Colon (tissue), 2 donors: ENCODE data around the gene PADI1.

ENCODE experiments used
- FAIRE-seq: peaks from 2 replicates; lab custom pipeline; 2012; peaks lifted over from hg19 to GRCh38; lab: Jason Lieb, UNC
- donor health status: control.
- donor health status: control.

PADI1 gene

GRCh38 chr1:17204546-17205440 lies at the start of gene PADI1:
Gene PADI1, plus strand, starts transcription at chr1:17205128. Its CDS starts 90 bp downstream, at chr1:17205218.
- no peak for FAIRE-seq

DNA sequence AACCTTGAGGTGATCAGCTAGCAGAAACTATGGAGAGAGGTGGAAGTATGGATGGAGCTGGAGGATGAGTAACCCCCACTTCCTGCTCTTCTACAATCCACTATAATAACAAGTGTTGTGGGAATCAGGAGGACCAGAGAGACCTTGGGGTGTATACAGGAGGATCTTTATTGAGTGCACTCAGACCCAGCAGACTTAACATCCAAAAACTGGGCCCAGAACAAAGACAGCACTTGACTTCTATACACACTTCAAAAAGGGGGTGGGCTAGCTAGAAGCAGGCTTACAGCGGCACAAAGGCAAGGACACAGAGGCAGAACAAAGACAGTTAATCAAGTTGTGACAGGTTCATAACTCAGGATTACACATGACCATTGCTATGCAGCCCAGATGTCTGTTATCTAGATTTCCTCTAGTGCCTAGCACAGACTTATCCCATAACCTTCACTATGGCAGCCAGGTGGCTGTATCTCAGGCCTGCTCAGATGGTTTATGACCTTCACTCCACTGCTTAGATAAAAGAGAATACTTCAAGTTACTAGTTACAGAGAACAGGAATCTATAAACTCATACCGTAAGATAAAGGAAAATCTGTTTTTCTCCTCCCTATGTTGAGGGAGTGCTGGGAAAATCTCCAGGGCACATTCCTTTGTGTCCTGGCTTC lies 49.5 kb upstream of the PADI1 start:
- no peak for FAIRE-seq

GRCh38 chr1:17156108-17156507 lies 48.8 kb upstream of the PADI1 start:
- FAIRE-seq, result no peak

DNA sequence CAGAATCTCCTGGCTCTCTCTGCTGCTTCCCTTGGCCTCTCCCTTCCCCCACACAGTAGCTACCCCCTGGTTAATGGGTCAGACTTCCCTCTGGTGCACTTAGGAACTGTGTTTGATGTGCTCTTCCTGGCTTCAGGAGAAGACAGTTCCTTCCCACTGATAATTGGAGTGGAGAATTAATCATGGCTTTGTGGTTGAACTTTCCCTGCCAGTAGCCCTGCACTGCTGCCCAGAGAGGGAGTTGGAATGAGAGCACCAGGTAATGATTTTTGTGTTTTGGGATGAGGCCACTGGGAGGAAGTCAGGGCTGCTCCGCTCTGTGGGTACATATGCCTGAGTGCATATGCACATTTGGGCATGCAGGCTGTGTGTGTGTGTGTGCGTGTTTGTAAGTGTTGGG lies 46.0 kb upstream of the PADI1 start:
- no peak for FAIRE-seq

- FAIRE-seq, result no peak
Measured at GRCh38 chr1:17161137-17161740, 43.7 kb upstream of the PADI1 start.

GRCh38 chr1:17161926-17162800 lies 42.8 kb upstream of the PADI1 start:
- FAIRE-seq, result no peak

GRCh38 chr1:17162941-17163340 lies 42.0 kb upstream of the PADI1 start:
- FAIRE-seq, result no peak

DNA sequence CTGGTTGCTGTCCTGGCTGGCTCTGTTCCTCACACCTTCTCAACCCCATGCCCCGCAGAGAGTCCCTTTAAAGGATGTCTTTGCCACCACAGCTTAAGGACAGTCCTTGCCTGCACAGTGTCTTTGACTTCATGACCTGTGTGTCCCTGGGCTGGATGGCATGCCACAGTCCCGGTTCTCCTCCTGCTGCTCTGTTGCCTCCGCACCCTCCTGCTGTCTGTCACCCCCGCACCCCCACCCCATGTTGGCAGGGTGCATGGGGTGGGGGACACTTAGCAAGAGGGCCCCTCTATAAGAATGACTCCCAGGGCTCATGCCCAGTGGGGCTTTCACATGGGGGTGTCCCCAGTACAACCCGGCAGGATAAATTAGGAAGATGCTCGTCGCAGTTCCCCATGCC lies 41.6 kb upstream of the PADI1 start:
- no peak for FAIRE-seq

DNA sequence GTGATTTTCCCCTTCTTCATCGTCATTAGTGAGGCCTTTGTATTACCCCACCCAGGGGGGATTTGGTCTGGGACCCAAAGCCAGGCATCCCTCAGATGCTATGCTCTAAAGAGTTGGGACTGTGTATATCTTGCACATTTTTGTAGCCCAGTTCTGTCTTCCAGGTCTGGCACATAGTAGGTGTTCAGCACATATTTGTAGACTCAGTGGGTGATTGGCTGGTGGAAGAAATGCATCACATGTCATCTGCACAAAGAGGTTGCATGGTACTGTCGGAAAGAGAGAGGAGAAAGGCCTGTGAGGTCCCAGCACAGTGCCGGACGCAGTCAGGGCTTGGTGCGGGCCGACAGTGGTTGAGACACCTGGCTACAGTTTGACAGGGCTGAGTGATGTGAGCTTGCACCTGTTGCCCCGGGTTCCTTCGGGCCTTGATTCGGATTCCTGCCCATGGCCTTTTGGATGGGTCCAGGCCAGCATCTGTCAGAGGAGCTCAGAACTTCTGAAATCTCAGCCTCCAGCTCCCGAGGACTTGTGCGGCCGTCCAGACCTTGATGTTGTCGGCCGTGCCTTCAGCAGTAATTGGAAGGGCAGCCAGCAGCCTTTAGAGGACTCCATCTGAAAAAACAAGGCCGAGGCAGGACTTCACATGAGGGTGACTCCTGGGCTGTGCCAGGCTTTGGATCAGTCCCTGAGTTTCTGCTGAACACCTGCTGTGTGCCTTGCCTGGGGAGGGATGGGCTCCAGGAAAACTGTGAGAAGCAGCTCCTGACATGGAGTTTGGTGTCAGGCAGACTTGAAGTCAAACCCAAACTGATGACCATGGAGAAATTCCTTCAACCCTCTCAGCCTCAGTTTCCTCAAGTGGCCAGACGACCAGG lies 40.9 kb upstream of the PADI1 start:
- no peak for FAIRE-seq

DNA sequence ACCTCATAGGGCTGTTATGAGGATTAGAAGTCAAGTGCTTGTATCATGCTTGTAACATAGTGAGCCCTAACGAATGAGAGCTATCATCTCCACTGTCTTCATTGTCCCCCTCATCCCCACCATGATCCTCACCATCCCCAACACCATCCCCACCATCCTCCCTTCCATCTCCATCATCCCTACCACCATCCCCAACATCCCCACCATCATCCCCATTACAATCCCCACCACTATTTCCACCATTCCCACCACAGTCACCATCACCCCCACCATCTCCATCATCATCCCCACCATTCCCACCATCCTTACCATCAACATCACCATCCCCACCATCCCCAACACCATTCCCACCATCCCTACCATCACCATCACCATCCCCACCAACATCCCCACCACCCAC lies 39.1 kb upstream of the PADI1 start:
- FAIRE-seq, result no peak

- no peak for FAIRE-seq
Measured at GRCh38 chr1:17167041-17167785, 37.7 kb upstream of the PADI1 start.

- FAIRE-seq, result no peak
Measured at GRCh38 chr1:17167786-17168090, 37.2 kb upstream of the PADI1 start.

GRCh38 chr1:17168091-17168876 lies 36.6 kb upstream of the PADI1 start:
- no peak for FAIRE-seq

DNA sequence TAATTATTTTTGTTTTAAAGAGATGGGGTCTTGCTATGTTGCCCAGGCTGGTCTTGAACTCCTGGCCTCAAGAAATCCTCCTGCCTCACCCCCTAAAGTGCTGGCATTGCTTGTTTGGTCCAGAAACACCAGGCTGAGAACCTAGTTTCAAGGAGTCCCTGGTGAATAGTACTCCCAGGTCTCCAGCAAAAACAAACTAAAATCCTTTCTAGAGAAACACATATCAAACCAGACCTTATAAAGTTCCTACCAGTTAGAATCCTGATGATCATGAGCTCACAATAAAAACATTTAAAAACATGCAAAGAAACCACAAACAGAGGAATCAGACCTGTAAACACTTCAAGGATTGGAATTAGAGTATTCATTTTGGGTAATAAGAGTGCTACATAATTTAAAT lies 34.4 kb upstream of the PADI1 start:
- no peak for FAIRE-seq

GRCh38 chr1:17173217-17173616 lies 31.7 kb upstream of the PADI1 start:
- no peak for FAIRE-seq

GRCh38 chr1:17176306-17177061 lies 28.4 kb upstream of the PADI1 start:
- no peak for FAIRE-seq

DNA sequence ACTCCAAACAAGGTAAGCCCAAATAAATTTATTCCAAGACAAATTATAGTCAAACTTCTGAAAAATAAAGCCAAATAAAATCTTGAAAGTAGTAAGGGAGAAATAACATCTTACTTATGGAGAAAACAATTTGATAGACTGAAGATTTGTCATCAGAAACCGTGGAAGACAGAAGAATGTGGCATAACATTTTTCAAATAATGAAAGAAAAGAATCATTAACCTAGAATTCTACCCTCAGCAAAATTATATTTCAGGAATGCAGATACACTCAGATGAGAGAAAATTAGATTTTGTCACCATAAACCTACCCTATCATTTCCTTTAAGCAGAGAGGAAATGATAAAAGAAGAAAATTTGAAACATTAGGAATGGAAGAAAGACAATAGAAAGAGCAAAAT lies 27.3 kb upstream of the PADI1 start:
- FAIRE-seq, result no peak

DNA sequence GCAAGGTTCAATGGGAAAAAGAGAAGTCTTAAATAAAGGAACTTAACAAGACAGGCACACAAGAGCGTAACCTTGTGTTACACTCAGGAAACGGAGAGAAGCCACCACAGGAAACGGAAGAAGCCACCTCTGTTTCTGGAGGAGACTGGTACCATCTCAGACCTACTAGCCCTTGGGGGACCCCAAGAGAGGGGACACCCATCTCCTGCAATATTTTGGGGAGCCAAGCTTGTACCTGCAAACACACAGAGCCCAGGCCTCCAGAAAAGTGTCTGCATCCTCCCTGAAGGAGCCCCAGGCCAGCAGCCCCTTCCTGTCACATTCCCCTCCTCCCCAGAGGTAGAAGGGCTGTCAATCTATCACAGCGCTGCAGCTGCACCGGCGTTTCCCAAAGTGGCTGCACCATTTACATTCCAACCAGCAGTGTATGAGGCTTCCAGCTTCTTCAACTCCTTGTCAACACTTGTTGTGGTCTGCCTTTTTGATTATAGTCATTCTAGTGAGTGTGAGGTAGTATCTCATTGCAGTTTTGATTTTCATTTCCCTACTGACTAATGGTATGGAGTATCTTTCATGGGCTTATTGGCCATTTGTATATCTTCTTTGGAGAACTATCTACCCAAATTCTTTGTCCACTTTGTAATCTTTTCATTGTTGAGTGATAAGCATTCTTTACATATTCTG lies 23.0 kb upstream of the PADI1 start:
- FAIRE-seq, result no peak
